ENCODE measurements around the gene KCNN2.

- no peak for TF ChIP-seq CTCF (conservative IDR thresholded peaks at IDR 0.05; ENCODE audit: low read depth, low read length)
- TF ChIP-seq RFX5 (IDR thresholded peaks at IDR 0.05; ENCODE audit: low read depth, low read length): no peak
- no peak for TF ChIP-seq CEBPB (IDR thresholded peaks at IDR 0.05; ENCODE audit: low read depth, low read length)
- no peak for TF ChIP-seq SMC3 (IDR thresholded peaks at IDR 0.05; ENCODE audit: low read depth, low read length)
- TF ChIP-seq BHLHE40 (IDR thresholded peaks at IDR 0.05; ENCODE audit: low read depth, low read length): no peak
- TF ChIP-seq POLR2A (IDR thresholded peaks at IDR 0.05; ENCODE audit: low read depth, low read length): no peak
- no peak for TF ChIP-seq RAD21 (IDR thresholded peaks at IDR 0.05; ENCODE audit: low read length)
- TF ChIP-seq FOS (IDR thresholded peaks at IDR 0.05; ENCODE audit: low read depth, low read length): no peak
- TF ChIP-seq MAZ (IDR thresholded peaks at IDR 0.05; ENCODE audit: borderline replicate concordance, low read depth, low read length): no peak
- TF ChIP-seq MXI1 (IDR thresholded peaks at IDR 0.05; ENCODE audit: borderline replicate concordance, low read depth, low read length): no peak
- TF ChIP-seq USF2 (IDR thresholded peaks at IDR 0.05; ENCODE audit: low read depth, low read length): no peak
- no peak for TF ChIP-seq ELK1 (IDR thresholded peaks at IDR 0.05; ENCODE audit: borderline replicate concordance, low read depth, low read length)
- TF ChIP-seq MAFK (IDR thresholded peaks at IDR 0.05; ENCODE audit: low read depth, low read length): no peak
- TF ChIP-seq RCOR1 (IDR thresholded peaks at IDR 0.05; ENCODE audit: insufficient replicate concordance, low read length): no peak
These were observed 45.7 kb upstream of the KCNN2 start for GRCh38 chr5:114316167-114316566.

Measured in IMR-90 (cell line).